Loucy (cell line): ENCODE results near the gene KRTAP1-4.

ENCODE experiments used
- EZH2phosphoT487 ChIP-seq: fragments of 200-600 bp; IDR thresholded peaks from 2 replicates; pipeline ENCODE4 v1.6.1; 2018; ENCODE audit warnings: antibody characterized with exemption, mild to moderate bottlenecking, moderate library complexity, borderline replicate concordance
- TF ChIP-seq, protein P1 (sequence below): fragments of 200-600 bp; sonication (generic); conservative IDR thresholded peaks from 2 replicates; pipeline ENCODE4 v1.5.1; 2014; ENCODE audit warnings: mild to moderate bottlenecking, antibody characterized with exemption, low read length

DNA sequence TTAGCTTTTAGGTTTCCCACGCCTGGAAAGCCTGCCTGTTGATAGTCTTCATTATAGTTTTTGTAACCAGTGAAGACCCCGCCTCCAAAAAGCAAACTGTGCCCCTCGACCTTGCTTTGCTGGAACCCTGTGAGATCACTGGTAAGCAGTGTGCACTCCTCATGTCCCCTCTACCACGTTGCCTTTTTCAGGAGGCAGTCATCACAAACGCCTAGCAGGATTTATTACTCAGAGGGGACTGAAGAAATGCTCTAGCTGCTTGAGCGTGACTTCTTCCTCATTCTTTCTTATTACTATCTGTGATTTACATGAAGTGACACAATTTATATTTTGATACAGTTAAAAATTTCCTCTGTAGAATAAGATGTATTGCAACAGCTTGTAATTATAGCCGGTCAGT, 14.5 kb downstream of the KRTAP1-4 start:
- TF ChIP-seq, protein P1, sequence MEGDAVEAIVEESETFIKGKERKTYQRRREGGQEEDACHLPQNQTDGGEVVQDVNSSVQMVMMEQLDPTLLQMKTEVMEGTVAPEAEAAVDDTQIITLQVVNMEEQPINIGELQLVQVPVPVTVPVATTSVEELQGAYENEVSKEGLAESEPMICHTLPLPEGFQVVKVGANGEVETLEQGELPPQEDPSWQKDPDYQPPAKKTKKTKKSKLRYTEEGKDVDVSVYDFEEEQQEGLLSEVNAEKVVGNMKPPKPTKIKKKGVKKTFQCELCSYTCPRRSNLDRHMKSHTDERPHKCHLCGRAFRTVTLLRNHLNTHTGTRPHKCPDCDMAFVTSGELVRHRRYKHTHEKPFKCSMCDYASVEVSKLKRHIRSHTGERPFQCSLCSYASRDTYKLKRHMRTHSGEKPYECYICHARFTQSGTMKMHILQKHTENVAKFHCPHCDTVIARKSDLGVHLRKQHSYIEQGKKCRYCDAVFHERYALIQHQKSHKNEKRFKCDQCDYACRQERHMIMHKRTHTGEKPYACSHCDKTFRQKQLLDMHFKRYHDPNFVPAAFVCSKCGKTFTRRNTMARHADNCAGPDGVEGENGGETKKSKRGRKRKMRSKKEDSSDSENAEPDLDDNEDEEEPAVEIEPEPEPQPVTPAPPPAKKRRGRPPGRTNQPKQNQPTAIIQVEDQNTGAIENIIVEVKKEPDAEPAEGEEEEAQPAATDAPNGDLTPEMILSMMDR, result no peak
- TF ChIP-seq EZH2phosphoT487, result no peak
